GM21447 (cell line): Measurements from ENCODE around the gene NTM.

Source experiments
- ATAC-seq: cut with Tn5 transposase; IDR thresholded peaks from one replicate; pipeline ENCODE4 v1.9.1; 2021; ENCODE audit not compliant: unreplicated experiment

Gene NTM

GRCh38 chr11:131543389-131544025 lies 173.1 kb downstream of the NTM start:
- no peak for ATAC-seq

GRCh38 chr11:131544591-131544990 lies 174.2 kb downstream of the NTM start:
- no peak for ATAC-seq

GRCh38 chr11:131546218-131546895 lies 175.9 kb downstream of the NTM start:
- no peak for ATAC-seq

GRCh38 chr11:131549099-131549498 lies 178.7 kb downstream of the NTM start:
- no peak for ATAC-seq

- no peak for ATAC-seq
These were observed 179.4 kb downstream of the NTM start for GRCh38 chr11:131549770-131550169.

- no peak for ATAC-seq
These were observed 189.9 kb downstream of the NTM start for GRCh38 chr11:131560287-131560686.

- no peak for ATAC-seq
These were observed 191.1 kb downstream of the NTM start for GRCh38 chr11:131561501-131561900.

- no peak for ATAC-seq
These were observed 191.6 kb downstream of the NTM start for GRCh38 chr11:131561972-131562371.

- ATAC-seq, result no peak
These were observed 197.9 kb downstream of the NTM start for GRCh38 chr11:131568318-131568717.

GRCh38 chr11:131571571-131571970 lies 201.2 kb downstream of the NTM start:
- ATAC-seq, result no peak

GRCh38 chr11:131572423-131572822 lies 202.0 kb downstream of the NTM start:
- ATAC-seq, result no peak

GRCh38 chr11:131579932-131580387 lies 209.5 kb downstream of the NTM start:
- no peak for ATAC-seq

- no peak for ATAC-seq
These were observed 210.1 kb downstream of the NTM start for GRCh38 chr11:131580476-131580875.

GRCh38 chr11:131581046-131581445 lies 210.6 kb downstream of the NTM start:
- ATAC-seq, result no peak

GRCh38 chr11:131582021-131582525 lies 211.7 kb downstream of the NTM start:
- ATAC-seq, result no peak

- no peak for ATAC-seq
These were observed 213.0 kb downstream of the NTM start for GRCh38 chr11:131583421-131583820.

GRCh38 chr11:131583938-131584337 lies 213.5 kb downstream of the NTM start:
- no peak for ATAC-seq

- no peak for ATAC-seq
These were observed 214.6 kb downstream of the NTM start for GRCh38 chr11:131584785-131585592.

GRCh38 chr11:131588057-131588456 lies 217.6 kb downstream of the NTM start:
- no peak for ATAC-seq

GRCh38 chr11:131591051-131591461 lies 220.6 kb downstream of the NTM start:
- no peak for ATAC-seq

- no peak for ATAC-seq
These were observed 221.7 kb downstream of the NTM start for GRCh38 chr11:131592152-131592551.

- ATAC-seq, result no peak
These were observed 222.3 kb downstream of the NTM start for GRCh38 chr11:131592734-131593133.
